ENCODE results near the gene FOXA2. TPM values are rescaled to one million over a fixed set of nuclear protein-coding genes. Genes with fewer than 3 reads are reported as not detected.

Gene FOXA2
- total RNA-seq, 1 donor from 2014 or later = not detected

GRCh38 chr20:22536956-22537756 is 47.2 kb downstream of the FOXA2 start:
- DNase-seq (ENCODE audit: low read depth in 2 of 2) = no peak

DNA sequence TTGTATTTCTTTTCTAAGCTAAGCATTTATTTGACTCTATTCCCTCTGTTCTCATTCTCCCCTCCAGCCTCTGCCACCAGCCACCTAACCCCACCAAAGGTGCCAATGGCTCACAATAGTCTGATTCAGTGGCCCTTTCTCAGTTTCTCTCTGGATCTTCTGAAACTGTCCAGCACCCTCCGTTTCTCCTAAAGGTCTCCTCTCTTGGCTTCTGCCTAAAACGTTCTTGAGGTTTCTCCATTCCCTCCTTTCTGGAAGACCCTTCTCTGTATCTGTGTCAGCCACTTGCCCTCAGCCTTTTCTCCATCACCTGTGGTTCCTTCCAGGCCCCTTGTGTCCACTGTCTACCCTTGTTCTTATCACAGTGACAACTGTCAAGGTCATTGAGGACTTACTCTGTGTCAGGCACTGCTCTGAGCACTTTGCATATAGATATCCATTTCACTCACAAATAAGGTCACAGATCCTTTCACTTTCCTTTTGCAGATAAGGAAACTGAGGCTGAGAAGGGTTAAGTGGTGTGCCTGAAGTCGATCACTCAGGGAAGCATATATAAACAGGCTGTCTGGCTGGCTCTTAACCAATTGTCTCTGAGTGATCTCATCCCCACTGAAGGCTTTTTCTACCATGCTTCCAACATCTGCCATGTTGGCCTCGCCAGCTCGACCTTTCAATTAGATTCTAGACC is 48.1 kb downstream of the FOXA2 start:
- no peak for DNase-seq (ENCODE audit: low read depth in 2 of 2)

GRCh38 chr20:22535483-22535882 is 48.9 kb downstream of the FOXA2 start:
- no peak for DNase-seq (ENCODE audit: low read depth in 2 of 2)

DNA sequence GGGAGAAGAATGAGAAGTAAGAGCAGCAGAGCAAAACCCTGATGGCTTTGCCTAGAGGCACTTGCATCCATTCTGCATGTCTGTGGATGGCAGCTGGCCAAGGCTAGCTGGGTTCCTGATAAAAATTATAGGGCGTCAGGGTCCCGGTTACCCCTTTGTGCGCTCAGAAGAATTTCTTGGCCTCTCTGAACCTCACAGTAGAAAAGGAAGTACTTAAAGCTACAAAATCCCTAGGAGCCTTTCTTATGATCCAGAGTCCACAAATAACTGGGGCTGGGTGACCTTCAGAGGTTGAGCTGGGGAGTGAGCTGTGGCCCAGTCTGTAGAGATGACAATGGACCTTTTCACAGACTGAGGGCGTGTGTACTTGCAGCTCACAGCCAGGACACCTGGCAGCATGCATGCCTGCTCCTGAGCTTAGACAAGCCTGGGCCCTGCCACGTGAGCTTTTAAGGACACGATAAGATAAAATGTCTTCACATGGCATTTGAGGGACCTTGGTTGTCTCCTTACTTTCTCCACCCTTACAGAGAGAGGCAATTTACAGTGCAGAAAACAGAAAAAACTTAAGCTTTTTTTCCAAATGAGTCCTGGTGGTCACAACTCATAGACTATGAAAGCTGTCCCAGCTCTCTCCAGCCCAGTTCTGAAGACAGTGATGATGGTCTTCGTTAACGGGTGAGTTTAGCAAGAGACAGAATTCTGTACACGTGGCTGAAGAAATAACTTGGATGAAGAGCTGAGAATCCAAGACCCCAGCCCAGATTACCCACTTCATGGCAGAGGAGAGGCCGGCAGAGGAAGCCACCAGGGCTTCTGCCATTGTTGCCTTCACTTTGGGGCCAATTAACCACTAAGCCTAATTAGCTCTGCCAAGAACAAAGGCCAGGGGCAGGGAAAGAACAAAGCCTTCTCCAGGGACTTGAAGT is 50.3 kb downstream of the FOXA2 start:
- DNase-seq (ENCODE audit: low read depth in 2 of 2) = no peak

GRCh38 chr20:22532598-22532997 is 51.8 kb downstream of the FOXA2 start:
- DNase-seq (ENCODE audit: low read depth in 2 of 2) = no peak

DNA sequence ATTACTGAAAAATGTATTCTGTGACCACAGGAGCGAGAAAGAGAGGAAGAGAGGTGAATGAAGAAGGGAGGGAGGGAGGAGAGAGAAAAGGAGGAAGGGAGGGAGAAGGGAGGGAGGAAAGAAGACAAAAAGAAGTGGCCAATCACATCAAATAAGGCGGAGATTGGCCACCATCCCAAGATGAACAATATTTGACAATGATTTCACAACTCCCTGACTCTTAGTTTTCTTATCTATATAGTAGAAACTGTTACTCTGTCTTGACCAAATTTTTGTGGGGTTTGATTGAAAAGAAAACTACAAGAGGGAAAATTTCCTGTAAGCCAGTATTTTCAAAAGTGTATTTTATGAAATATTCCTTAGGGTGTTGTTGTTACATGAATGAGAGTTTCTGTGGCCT is 52.6 kb downstream of the FOXA2 start:
- DNase-seq (ENCODE audit: low read depth in 2 of 2) = no peak

GRCh38 chr20:22531056-22531615 is 53.2 kb downstream of the FOXA2 start:
- no peak for DNase-seq (ENCODE audit: low read depth in 2 of 2)

All from dermis microvascular lymphatic vessel endothelial cell (primary cell).